Lower lobe of right lung (tissue), 2 donors: ENCODE measurements around the gene NAP1L4. TPM values are rescaled to one million over a fixed set of nuclear protein-coding genes. Genes with fewer than 3 reads are reported as not detected.
A peak's percentile ranks its signal among the peaks of the same experiment; 100 is the strongest.

Source experiments
- ATAC-seq, 2 donors: fragments of 200-7000 bp; cut with Tn5 transposase; one replicate each; pipeline ENCODE4 v1.9.1; 2020 to 2022; ENCODE audit warnings: mild to moderate bottlenecking in 2 of 2, moderate library complexity in 2 of 2
- DNase-seq: peaks from one replicate; pipeline ENCODE4 v3.0.0-alpha.2; 2020
- H3K27ac ChIP-seq: fragments of 200-600 bp; one replicate; pipeline ENCODE4 v1.8.0; 2022
- H3K27me3 ChIP-seq: fragments of 200-600 bp; one replicate; pipeline ENCODE4 v1.8.0; 2022; ENCODE audit warnings: low read depth
- H3K36me3 ChIP-seq: fragments of 200-600 bp; one replicate; pipeline ENCODE4 v1.8.0; 2022; ENCODE audit warnings: mild to moderate bottlenecking
- H3K4me1 ChIP-seq: fragments of 200-600 bp; one replicate; pipeline ENCODE4 v1.8.0; 2022
- H3K4me3 ChIP-seq: fragments of 200-600 bp; one replicate; pipeline ENCODE4 v1.8.0; 2022; ENCODE audit warnings: mild to moderate bottlenecking
- H3K9me3 ChIP-seq: fragments of 200-600 bp; one replicate; pipeline ENCODE4 v1.8.0; 2022
- intact Hi-C: fragments of 100-400 bp; cut with DNase I; formaldehyde crosslinking; loops from one replicate; pipeline ENCODE4 v1.11.0; 2022
- total RNA-seq: library from RNA; stranded (reverse); fragmentation: NEBNext Ultra II Directional; extraction: Animal tissue kit (Norgen Biotek cat#: 25700); gene quantifications from one replicate; pipeline ENCODE4 v1.2.1, GENCODE V29; 2021
- TF ChIP-seq, protein P1 (sequence below): fragments of 200-600 bp; IDR thresholded peaks from one replicate; pipeline ENCODE4 v1.8.0; 2022; ENCODE audit warnings: antibody characterized with exemption, mild to moderate bottlenecking
- donor health status: DM: no; HTN: yes; CAD: no; lungs with severe emphysema.

NAP1L4 gene
- total RNA-seq, 1 donor from 2014 or later = 96.8 TPM

DNA sequence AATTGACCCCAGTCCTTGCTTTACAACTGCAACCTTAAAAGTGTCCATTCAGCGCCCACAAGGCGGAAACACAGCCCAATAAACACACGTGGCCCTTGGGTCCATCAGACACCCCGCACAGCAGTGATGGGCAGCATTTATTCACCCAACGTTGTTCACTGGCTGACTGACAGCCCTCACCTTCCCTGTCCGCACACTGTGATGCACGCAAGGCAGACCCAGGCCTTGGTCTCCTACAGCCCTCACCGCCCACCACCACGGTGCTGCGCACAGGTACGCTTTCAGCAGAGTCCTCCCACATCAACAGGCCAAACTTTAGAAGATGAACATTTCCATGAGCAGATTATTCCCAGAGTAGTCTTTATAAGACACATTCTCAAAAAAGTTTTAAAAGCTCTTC lies 42.2 kb downstream of the NAP1L4 start:
- Histone ChIP-seq H3K36me3 (peaks cover 87% of the 10 kb centered on the region), H3K4me1 (peaks cover 18% of the 10 kb centered on the region), H3K4me3 (no peak overlapping the region), H3K27me3 (no peaks in the 10 kb centered on the region), H3K27ac (no peak overlapping the region), H3K9me3 (no peaks in the 10 kb centered on the region)
- TF ChIP-seq, protein P1, sequence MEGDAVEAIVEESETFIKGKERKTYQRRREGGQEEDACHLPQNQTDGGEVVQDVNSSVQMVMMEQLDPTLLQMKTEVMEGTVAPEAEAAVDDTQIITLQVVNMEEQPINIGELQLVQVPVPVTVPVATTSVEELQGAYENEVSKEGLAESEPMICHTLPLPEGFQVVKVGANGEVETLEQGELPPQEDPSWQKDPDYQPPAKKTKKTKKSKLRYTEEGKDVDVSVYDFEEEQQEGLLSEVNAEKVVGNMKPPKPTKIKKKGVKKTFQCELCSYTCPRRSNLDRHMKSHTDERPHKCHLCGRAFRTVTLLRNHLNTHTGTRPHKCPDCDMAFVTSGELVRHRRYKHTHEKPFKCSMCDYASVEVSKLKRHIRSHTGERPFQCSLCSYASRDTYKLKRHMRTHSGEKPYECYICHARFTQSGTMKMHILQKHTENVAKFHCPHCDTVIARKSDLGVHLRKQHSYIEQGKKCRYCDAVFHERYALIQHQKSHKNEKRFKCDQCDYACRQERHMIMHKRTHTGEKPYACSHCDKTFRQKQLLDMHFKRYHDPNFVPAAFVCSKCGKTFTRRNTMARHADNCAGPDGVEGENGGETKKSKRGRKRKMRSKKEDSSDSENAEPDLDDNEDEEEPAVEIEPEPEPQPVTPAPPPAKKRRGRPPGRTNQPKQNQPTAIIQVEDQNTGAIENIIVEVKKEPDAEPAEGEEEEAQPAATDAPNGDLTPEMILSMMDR = no peak
- no peak for ATAC-seq
- intact Hi-C loops = no loop called here
- DNase-seq = no peak

DNA sequence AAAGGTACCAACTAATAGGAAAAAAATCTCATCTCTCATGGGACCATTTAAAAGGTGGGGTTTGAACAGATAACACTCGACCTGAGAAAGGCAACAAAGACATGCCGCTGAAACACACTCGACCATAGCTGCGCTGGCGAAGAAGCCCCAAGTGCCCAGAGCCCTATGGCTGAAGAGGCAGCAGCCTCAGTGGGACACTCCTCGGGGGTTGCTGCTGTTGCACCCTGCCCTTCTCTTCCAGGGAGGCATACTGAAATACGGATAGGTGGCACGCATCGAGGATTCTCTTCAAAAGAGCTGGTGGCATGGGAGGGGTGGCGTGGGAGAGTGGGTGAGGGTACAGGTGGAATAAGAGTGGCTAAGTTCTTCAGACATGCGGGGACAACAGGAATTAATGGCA lies 44.4 kb downstream of the NAP1L4 start:
- ATAC-seq (no peak), DNase-seq (no peak)
- intact Hi-C loops = no loop called here
- Histone ChIP-seq H3K27ac (no peak overlapping the region), H3K36me3 (peaks cover 80% of the 10 kb centered on the region), H3K4me1 (peaks cover 34% of the 10 kb centered on the region), H3K9me3 (no peaks in the 10 kb centered on the region), H3K27me3 (no peaks in the 10 kb centered on the region), H3K4me3 (no peak overlapping the region)
- TF ChIP-seq, protein P1 = no peak

DNA sequence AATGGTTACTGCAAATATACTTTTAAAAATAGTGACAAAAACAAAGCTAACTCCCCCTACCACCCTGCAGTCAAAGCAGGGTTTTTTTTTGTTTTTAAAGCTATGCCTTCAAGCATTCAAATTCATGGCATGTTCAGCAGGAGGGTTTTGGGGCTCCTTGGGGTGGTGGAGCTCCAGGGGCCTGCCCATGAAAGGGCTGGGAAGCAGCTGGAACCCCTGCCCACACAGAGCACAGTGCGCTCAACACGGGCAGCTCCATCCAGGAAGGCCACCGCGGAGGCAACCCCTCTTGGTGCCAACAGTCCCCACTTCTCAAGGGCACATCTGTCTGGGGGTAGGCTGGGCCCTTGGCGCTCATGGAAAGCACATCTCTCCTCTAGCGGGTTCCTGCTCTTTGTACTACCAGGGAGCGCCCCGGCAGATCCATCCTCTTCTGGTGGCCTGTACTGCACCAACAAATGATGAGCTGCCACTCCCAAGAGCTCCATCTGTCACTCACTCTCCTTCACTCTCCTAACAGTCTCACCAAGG lies 46.3 kb downstream of the NAP1L4 start:
- peaks cover 33% of the 10 kb centered on the region for H3K4me1 ChIP-seq
- peaks cover 61% of the 10 kb centered on the region for H3K36me3 ChIP-seq
- no peaks in the 10 kb centered on the region for H3K9me3 ChIP-seq
- peak overlapping the region; percentile 64 for H3K27ac ChIP-seq
- peak overlapping the region; percentile 39 for H3K4me3 ChIP-seq
- DNase-seq (no peak), ATAC-seq (no peak)
- no peaks in the 10 kb centered on the region for H3K27me3 ChIP-seq
- TF ChIP-seq, protein P1 = no peak
- intact Hi-C loops = no loop called here

DNA sequence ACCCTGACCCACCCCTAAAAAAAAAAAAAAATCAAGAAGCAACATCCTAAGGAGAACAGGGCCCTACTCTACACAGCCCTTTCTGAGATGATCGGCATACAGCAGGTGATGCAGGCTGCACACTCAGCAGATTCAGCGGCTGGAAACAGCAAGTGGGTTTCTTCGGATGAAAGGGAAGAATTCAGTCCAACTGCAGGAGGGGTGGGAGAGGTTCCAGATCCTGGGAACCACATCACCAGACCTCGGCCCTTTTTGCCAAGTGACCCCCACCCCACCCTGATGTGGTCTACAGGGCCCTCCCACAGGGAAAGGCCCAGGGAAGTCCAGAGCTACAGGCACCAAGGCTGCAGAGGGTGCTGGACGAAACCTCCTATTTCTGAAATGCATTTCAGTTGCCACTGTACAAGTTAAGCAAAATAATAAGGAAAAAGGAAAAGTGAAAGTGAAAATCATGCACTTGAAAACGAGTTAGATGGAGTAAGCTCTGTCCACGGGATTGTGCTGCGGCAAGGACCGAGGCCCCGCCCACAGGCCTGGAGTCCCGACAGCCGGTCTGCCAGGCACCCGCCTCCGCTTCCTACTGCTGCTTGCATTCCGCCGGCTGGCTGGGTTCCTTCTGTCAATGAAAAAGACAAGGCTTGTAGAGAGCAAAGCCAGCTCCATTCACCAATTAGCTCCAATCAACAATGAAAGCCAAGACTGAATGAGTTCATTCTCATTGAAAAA lies 46.9 kb downstream of the NAP1L4 start:
- peak; percentile 97 for DNase-seq
- intact Hi-C loops = no loop called here
- TF ChIP-seq, protein P1 = no peak
- peaks cover 54% of the 10 kb centered on the region for H3K36me3 ChIP-seq
- H3K27me3 ChIP-seq = no peaks in the 10 kb centered on the region
- no peaks in the 10 kb centered on the region for H3K9me3 ChIP-seq
- H3K27ac ChIP-seq = peak overlapping the region; percentile 64
- H3K4me1 ChIP-seq = peaks cover 40% of the 10 kb centered on the region
- peak overlapping the region; percentile 39 for H3K4me3 ChIP-seq
- ATAC-seq = peak; percentile 89 to 92

DNA sequence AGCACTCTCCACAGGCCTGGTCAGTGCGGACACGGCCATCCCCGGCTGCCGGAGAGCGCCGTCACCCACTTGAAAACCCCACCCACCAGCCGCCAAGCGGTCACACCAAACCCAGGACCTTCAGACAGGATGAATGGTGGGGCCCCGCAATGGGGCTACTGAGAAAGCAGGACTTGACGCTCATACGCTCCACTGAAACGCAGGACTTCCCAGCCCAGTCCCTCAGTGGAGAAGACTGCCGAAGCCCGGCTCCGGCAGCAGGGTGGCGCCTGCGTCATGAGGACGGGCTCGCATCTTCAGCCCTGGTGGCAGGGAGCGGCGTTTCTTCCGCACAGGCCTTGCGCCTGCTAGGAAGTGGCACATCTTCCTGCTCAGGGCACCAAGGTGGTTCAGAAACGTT lies 47.6 kb downstream of the NAP1L4 start:
- DNase-seq (no peak), ATAC-seq (peak; percentile 16 to 50)
- Histone ChIP-seq H3K4me3 (no peak overlapping the region), H3K27me3 (no peaks in the 10 kb centered on the region), H3K4me1 (peaks cover 44% of the 10 kb centered on the region), H3K36me3 (peaks cover 48% of the 10 kb centered on the region), H3K27ac (peak overlapping the region; percentile 64), H3K9me3 (no peaks in the 10 kb centered on the region)
- TF ChIP-seq, protein P1 = no peak
- intact Hi-C loops = no loop called here
